ENCODE results near the gene TMEM91. TPM values are rescaled to one million over a fixed set of nuclear protein-coding genes. Genes with fewer than 3 reads are reported as not detected.

Gene TMEM91
- total and polyA plus RNA-seq, 9 of the 15 experiments (the other 6 are each of a cell fraction or from before 2014, with no cell fraction given) = 1.2 to 5.2 (median 2.7) TPM

GRCh38 chr19:41397086-41398049 is 21.0 kb downstream of the TMEM91 start, which contains the start of the genes BCKDHA and EXOSC5 (continued):
- TF ChIP-seq NR4A1 (CRISPR knock-in tag; IDR thresholded peaks at IDR 0.05) = no peak
- TF ChIP-seq NR4A1 (tag; IDR thresholded peaks at IDR 0.05) = no peak
- no peak for TF ChIP-seq RFX1 (IDR thresholded peaks at IDR 0.05)
- TF ChIP-seq MAZ (CRISPR knock-in tag; conservative IDR thresholded peaks at IDR 0.05 in 1 of 2, IDR thresholded peaks at IDR 0.05 in 1 of 2) = peak in 1 of 2 experiments; percentile 59; a peak in 3 of 4 replicates
- no peak for TF ChIP-seq SAFB2 (IDR thresholded peaks at IDR 0.05; ENCODE audit: borderline replicate concordance, low read depth, low read length, severe bottlenecking)
- peak; percentile 89 for TF ChIP-seq KDM5B (IDR thresholded peaks at IDR 0.05; ENCODE audit: insufficient replicate concordance, low read depth, low read length)
- no peak for TF ChIP-seq ATF3 (IDR thresholded peaks at IDR 0.05)
- no peak for TF ChIP-seq ATF3 (CRISPR knock-in tag; conservative IDR thresholded peaks at IDR 0.05)
- no peak for TF ChIP-seq AFF4 (CRISPR knock-in tag; IDR thresholded peaks at IDR 0.05)
- TF ChIP-seq ZBED1 (IDR thresholded peaks at IDR 0.05) = no peak
- 0 out of 2 replicates have a peak, but pooled peaks have one; percentile 47 for TF ChIP-seq THAP12 (CRISPR knock-in tag; IDR thresholded peaks at IDR 0.05)
- TF ChIP-seq ZNF592 (IDR thresholded peaks at IDR 0.05) = no peak
- no peak for TF ChIP-seq BACH1 (tag; IDR thresholded peaks at IDR 0.05)
- no peak for TF ChIP-seq TCF7 (IDR thresholded peaks at IDR 0.05; ENCODE audit: borderline replicate concordance)
- TF ChIP-seq NFATC3 (IDR thresholded peaks at IDR 0.05) = no peak

Data from K562 (cell line).